Measurements from ENCODE around the gene SMIM29. TPM values are rescaled to one million over a fixed set of nuclear protein-coding genes. Genes with fewer than 3 reads are reported as not detected.
A peak's percentile ranks its signal among the peaks of the same experiment; 100 is the strongest.

The SMIM29 gene
- total RNA-seq, 1 donor from 2014 or later, result 19.0 TPM

- no peaks in the 10 kb centered on the region for H3K9me3 Mint-ChIP-seq (ENCODE audit: low read depth)
- no peak overlapping the region for H3K27ac Mint-ChIP-seq (ENCODE audit: unreplicated experiment)
- peaks cover 40% of the 10 kb centered on the region for H3K4me1 Mint-ChIP-seq (ENCODE audit: low read depth)
- peaks cover 1% of the 10 kb centered on the region for H3K36me3 Mint-ChIP-seq (ENCODE audit: low read depth)
- DNase-seq (ENCODE audit: low spot score), result peak; percentile 78
- no peak overlapping the region for H3K4me3 Mint-ChIP-seq (ENCODE audit: unreplicated experiment)
- no peaks in the 10 kb centered on the region for H3K27me3 Mint-ChIP-seq (ENCODE audit: low read depth)
- TF ChIP-seq CTCF (IDR thresholded peaks at IDR 0.05), result no peak
Observed at GRCh38 chr6:34240329-34241248, 8.2 kb downstream of the SMIM29 start.

DNA sequence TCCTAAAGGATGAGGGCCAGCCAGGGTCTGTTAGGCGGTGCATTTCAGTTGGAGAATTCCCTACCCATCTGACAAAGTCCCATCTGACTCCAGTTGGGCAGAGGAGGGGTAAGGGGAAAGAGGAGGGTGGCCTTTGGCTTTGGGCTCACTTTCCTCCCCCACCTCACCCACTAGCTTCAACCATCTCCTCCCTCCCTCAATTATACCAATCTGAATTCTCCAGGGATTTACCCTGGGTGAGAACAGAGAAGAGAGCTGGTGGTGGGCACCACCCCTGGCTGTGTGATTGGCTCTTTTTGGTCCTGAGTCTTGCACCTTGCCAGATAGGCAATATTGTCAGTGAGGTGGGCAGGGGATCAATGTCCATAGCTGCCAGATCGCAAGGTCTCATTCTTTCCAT is 8.9 kb downstream of the SMIM29 start:
- TF ChIP-seq CTCF (IDR thresholded peaks at IDR 0.05), result no peak
- Mint-ChIP-seq H3K4me3 (ENCODE audit: unreplicated experiment) (no peak overlapping the region), H3K9me3 (ENCODE audit: low read depth) (no peaks in the 10 kb centered on the region), H3K36me3 (ENCODE audit: low read depth) (peaks cover 1% of the 10 kb centered on the region), H3K4me1 (ENCODE audit: low read depth) (peaks cover 33% of the 10 kb centered on the region), H3K27ac (ENCODE audit: unreplicated experiment) (no peak overlapping the region), H3K27me3 (ENCODE audit: low read depth) (no peaks in the 10 kb centered on the region)
- DNase-seq (ENCODE audit: low spot score), result no peak

DNA sequence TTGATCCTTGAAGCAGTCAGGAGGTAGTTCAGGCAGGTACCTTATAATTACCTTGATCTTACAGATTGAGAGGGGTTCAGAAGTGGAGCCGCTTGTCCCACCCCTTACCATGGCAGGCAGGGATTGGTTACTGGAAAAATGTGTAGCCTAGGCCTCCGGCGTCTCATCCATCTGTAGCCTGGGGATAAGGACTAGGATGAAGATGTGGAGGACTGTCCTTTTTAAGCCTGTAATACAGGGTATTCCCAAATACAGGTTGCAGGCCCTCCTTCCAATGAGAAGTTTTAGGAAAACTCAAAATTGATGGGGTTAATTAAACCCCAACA is 9.3 kb downstream of the SMIM29 start:
- H3K27ac Mint-ChIP-seq (ENCODE audit: unreplicated experiment), result no peak overlapping the region
- no peak overlapping the region for H3K4me3 Mint-ChIP-seq (ENCODE audit: unreplicated experiment)
- no peaks in the 10 kb centered on the region for H3K27me3 Mint-ChIP-seq (ENCODE audit: low read depth)
- peak; percentile 27 for DNase-seq (ENCODE audit: low spot score)
- H3K36me3 Mint-ChIP-seq (ENCODE audit: low read depth), result peaks cover 1% of the 10 kb centered on the region
- no peak for TF ChIP-seq CTCF (IDR thresholded peaks at IDR 0.05)
- H3K4me1 Mint-ChIP-seq (ENCODE audit: low read depth), result peaks cover 28% of the 10 kb centered on the region
- no peaks in the 10 kb centered on the region for H3K9me3 Mint-ChIP-seq (ENCODE audit: low read depth)

DNA sequence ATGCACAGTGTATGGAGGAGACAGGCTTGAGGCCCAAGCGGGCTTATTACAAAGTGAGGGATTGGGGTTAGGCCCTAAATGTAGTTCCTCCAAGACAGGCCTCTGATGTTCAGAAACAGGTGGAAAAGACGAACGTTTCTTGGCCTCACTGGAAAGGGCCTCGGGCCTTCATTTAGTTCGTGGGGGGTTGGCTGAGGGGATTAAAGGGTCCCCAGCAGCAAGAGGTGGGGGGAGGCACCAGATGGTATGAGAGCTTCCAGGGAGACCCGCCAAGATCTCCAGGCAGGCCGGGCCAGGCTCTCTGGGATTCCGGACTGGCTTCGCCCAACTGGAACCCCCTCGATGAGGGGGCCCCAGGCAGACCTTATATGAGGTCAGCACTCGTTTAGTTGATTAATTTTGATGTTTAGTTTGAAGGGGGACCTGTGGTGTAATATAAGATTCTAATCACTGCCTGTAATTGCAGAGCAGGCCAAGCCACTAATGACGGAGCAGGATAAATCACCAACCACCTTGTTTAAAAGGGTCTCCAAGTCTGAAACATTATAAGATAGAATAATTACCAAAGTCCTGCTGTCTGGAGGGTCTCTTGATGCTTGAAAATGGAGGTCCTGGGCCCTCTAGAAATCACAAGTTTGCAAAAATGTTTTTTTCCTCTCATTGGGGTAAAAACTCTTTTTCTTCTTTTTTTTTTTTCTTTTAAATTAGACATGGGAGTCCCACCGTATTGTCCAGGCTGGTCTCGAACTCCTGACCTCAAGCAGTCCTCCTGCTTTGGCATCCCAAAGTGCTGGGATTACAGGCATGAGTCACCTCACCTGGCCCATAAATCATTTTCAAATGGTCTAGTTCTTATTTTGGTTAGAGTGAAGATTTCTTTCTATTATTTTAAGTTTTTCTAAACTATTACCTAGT is 10.0 kb downstream of the SMIM29 start:
- Mint-ChIP-seq H3K36me3 (ENCODE audit: low read depth) (peaks cover 1% of the 10 kb centered on the region), H3K9me3 (ENCODE audit: low read depth) (no peaks in the 10 kb centered on the region), H3K27ac (ENCODE audit: unreplicated experiment) (no peak overlapping the region), H3K27me3 (ENCODE audit: low read depth) (no peaks in the 10 kb centered on the region), H3K4me1 (ENCODE audit: low read depth) (peaks cover 23% of the 10 kb centered on the region), H3K4me3 (ENCODE audit: unreplicated experiment) (peak overlapping the region; percentile 52)
- TF ChIP-seq CTCF (IDR thresholded peaks at IDR 0.05), result no peak
- peak; percentile 36 for DNase-seq (ENCODE audit: low spot score)
